HG02642 (cell line): ENCODE data around the gene MPV17L.
"Not testable (repeated sequence)": the region's sequence is repeated elsewhere in the genome, so short reads cannot be mapped to it uniquely, and the experiment has no call there.

Experiments used
- ATAC-seq: cut with Tn5 transposase; IDR thresholded peaks from one replicate; pipeline ENCODE4 v1.9.1; 2021; ENCODE audit warnings: mild to moderate bottlenecking; ENCODE audit not compliant: unreplicated experiment, poor library complexity

The MPV17L gene

DNA sequence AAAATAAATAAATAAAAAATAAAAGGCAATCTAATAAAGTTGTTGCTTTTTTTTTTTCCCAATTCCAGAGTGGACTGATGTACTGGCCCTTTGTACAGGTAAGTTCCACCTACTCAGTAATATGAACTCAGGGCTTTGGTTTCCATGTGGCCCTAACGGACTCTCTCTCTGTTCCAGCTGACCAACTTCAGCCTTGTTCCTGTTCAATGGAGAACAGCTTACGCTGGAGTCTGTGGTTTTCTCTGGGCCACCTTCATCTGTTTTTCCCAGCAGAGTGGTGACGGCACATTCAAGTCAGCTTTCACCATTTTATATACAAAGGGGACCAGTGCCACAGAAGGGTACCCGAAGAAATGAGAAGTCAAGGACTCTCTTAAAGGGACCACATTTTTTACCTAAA lies 12.2 kb downstream of the MPV17L start:
- ATAC-seq = not testable (repeated sequence)

DNA sequence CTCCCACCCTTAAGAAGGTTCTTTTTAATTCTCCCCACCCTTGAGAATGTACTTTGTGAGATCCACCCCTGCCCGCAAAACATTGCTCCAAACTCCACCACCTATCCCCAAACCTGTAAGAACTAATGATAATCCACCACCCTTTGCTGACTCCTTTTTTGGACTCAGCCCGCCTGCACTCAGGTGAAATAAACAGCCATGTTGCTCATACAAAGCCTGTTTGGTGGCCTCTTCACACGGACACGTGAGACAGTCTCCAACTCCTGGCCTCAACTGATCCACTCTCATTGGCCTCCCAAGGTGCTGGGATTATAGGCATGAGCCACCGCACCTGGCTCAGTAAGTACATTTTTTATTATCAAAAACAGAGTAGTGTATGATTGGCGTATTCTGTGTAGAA lies 13.9 kb downstream of the MPV17L start:
- not testable (repeated sequence) for ATAC-seq

- ATAC-seq = no peak
These were observed 20.0 kb downstream of the MPV17L start for GRCh38 chr16:15415511-15415985.

- no peak for ATAC-seq
These were observed 21.6 kb downstream of the MPV17L start for GRCh38 chr16:15417197-15417596.

GRCh38 chr16:15418206-15418605 lies 22.7 kb downstream of the MPV17L start:
- no peak for ATAC-seq

DNA sequence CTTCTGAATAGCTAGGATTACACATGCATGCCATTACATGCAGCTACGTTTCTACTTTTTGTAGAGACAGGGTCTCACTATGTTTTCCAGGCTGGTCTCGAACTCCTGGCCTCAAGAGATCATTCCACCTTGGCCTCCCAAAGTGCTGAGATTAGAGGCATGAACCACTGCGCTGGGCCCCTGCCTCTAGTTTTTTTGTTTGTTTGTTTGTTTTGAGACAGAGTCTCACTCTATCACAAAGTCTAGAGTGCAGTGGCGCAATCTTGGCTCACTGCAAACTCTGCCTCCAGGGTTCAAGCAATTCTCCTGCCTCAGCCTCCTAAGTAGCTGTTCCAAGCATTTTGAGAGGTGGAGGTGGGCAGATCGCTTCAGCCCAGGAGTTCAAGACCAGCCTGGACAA lies 26.1 kb downstream of the MPV17L start:
- not testable (repeated sequence) for ATAC-seq

GRCh38 chr16:15422222-15422621 lies 26.7 kb downstream of the MPV17L start:
- ATAC-seq = no peak

DNA sequence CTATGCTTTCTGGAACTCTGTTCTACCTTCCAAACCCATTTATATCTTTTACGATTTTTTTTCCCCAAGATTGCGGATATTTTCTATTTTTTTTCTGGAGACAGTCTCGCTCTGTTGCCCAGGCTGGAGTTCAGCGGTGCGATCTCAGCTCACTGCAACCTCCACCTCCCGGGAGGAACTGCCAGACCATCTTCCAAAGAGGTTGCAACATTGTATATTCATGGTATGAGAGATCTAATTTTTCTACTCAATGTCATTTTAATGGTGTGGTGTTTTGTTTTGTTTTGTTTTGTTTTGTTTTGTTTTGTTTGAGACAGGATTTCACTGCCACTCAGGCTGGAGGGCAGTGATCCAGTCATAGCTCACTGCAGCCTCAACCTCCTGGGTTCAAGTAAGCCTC lies 30.3 kb downstream of the MPV17L start:
- ATAC-seq = no peak

GRCh38 chr16:15426796-15427195 lies 31.2 kb downstream of the MPV17L start:
- ATAC-seq = no peak

GRCh38 chr16:15427648-15428239 lies 32.2 kb downstream of the MPV17L start:
- ATAC-seq = no peak

- not testable (repeated sequence) for ATAC-seq
These were observed 35.3 kb downstream of the MPV17L start for GRCh38 chr16:15430884-15431283.

- no peak for ATAC-seq
These were observed 38.5 kb downstream of the MPV17L start for GRCh38 chr16:15434079-15434424.

DNA sequence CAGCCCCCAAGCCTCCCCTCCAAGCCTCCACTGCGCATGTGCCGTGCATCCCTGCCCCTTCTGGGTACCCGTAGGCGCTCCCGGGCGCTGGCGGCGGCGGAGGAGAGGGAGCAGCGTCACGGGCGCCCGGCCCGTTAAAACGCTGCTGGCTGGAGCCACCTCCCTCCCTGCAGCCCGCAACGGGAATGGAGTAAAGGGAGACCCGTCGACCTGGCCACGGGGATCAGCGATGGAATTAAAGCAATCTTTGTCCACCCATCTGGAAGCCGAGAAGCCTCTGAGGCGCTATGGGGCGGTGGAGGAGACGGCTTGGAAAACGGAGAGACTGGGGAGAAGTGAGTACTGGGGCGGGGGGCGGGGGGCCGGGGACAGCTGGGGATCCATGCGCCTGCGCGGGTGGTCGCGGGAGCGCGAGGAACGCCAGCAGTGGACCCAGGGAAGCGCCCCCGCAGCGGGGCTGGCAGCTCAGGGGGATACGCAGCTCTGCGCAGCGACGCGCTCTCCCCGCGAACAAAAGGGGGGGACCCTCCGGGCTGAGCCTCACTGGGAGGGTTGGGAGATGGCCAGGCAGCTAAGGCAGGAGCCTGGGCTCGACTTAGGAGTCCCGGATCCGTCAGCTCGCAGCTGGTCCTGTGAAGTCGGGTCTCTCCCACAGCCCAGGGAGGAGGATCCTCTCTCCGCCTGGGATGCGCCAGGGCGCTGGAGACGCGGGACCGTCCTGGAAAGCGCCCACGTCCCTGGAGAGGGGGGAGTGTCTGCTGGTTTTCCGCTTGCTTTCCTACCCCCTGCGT lies 39.1 kb downstream of the MPV17L start, which contains the start of gene BMERB1:
Gene BMERB1 (plus strand): TSS at position 164 of the 791 bp plus-strand sequence. CDS start 66 bp downstream, at position 230.
- no peak for ATAC-seq

- no peak for ATAC-seq
These were observed 39.8 kb downstream of the MPV17L start for GRCh38 chr16:15435216-15435864.

DNA sequence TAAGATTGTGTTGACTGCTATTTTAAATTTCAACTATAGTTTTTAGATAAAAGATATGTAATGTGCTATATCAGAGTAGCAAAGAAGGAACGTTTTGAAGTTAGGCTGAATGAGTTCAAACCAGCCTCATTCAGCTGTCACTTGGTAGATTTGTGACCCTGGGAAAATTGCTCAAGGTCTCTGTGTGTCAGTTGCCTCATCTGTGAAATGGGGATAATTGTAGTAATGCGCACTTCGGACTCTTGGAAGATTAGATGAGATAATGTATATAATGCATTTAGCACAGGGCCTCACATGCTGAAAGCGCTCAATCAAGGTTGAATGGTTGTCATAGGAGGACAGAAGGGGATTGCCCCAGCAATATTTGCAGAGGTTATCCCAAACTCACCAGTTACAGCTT lies 43.5 kb downstream of the MPV17L start:
- ATAC-seq = no peak

- no peak for ATAC-seq
These were observed 44.0 kb downstream of the MPV17L start for GRCh38 chr16:15439521-15439920.

DNA sequence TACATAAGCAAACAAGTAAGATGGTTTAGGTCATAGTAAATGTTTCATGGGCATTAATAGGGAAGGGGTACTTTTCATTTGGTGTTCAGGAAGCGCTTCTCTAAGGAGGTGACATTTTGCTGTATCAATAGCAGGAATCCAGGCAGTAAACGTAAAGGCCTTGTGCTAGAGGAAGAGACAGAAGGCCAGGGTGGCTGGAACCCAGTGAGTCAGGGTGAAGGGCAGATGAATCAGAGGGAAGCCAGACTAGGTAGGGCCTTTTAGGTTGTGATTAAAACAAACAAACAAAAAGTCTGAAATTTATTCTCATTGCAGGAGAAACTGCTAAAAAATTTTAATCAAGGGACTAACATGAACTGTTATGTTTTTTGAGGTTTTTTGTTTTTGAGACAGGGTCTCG lies 45.3 kb downstream of the MPV17L start:
- no peak for ATAC-seq

GRCh38 chr16:15442140-15442539 lies 46.6 kb downstream of the MPV17L start:
- ATAC-seq = not testable (repeated sequence)

GRCh38 chr16:15443753-15444152 lies 48.2 kb downstream of the MPV17L start:
- no peak for ATAC-seq

DNA sequence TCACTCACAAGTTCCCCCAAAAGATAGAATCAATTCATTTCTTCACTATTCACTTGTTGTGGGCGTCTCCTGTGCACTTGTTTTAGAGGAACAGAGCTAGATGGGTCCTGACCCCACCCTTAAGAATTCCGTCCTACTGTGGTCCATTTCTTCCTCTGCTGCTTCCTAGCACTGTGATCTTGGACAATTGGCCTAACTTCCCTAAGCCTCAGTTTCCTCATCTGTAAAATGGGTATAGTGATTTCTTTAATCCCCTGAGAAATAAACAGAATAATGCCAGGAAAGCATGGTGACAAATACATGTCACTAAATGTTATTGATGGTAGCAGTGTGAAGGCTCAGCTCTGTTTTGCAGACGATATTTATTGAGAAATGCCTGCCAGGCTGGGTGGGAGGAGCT lies 48.7 kb downstream of the MPV17L start:
- ATAC-seq = no peak

GRCh38 chr16:15445450-15445849 lies 49.9 kb downstream of the MPV17L start:
- no peak for ATAC-seq
